ENCODE data around the gene APBA3.

DNA sequence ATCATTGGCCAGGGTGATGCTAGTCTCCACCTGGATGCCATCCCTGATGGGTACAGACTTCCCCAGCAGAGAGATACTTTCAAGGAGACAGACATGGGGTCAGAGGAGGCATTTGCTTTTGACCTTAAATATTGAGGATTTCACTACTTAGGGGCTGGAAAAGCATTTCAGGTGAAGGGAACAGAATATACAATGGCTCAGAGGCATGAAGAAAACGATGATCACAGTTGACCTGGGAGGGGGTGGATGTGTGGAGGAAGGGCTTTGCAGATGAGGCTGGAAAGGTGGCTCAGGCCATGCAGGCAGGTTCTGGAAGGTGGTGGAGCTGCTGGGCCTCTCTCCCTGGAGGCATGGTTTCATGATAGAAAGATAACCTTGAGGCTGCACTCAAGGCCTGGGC lies 20.8 kb upstream of the APBA3 start:
- TF ChIP-seq MYC (IDR thresholded peaks at IDR 0.05; ENCODE audit: low read depth, low read length), result no peak
- TF ChIP-seq, protein P1, sequence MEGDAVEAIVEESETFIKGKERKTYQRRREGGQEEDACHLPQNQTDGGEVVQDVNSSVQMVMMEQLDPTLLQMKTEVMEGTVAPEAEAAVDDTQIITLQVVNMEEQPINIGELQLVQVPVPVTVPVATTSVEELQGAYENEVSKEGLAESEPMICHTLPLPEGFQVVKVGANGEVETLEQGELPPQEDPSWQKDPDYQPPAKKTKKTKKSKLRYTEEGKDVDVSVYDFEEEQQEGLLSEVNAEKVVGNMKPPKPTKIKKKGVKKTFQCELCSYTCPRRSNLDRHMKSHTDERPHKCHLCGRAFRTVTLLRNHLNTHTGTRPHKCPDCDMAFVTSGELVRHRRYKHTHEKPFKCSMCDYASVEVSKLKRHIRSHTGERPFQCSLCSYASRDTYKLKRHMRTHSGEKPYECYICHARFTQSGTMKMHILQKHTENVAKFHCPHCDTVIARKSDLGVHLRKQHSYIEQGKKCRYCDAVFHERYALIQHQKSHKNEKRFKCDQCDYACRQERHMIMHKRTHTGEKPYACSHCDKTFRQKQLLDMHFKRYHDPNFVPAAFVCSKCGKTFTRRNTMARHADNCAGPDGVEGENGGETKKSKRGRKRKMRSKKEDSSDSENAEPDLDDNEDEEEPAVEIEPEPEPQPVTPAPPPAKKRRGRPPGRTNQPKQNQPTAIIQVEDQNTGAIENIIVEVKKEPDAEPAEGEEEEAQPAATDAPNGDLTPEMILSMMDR (IDR thresholded peaks at IDR 0.05; ENCODE audit: low read depth, low read length), result no peak

All from NB4 (cell line).